ENCODE data around the gene DMD. TPM values are rescaled to one million over a fixed set of nuclear protein-coding genes. Genes with fewer than 3 reads are reported as not detected.

DMD gene
- total and polyA plus RNA-seq, 2 donors from 2014 or later: 4.2 to 17.9 TPM

- Histone ChIP-seq H3K4me3 (ENCODE audit: low read length in 3 of 3) (no peak overlapping the region), H3K9me3 (ENCODE audit: control insufficient read depth in 2 of 3, insufficient read depth in 1 of 3, low read length in 3 of 3) (no peaks in the 10 kb centered on the region), H3K4me1 (ENCODE audit: control insufficient read depth in 2 of 3, insufficient read depth in 2 of 3, low read depth in 1 of 3, low read length in 3 of 3) (no peaks in the 10 kb centered on the region), H3K9ac (ENCODE audit: low read length in 3 of 3) (no peak overlapping the region), H3K27ac (ENCODE audit: low read depth in 2 of 2, low read length in 2 of 2) (no peak overlapping the region), H3K36me3 (ENCODE audit: control insufficient read depth in 2 of 3, insufficient read depth in 3 of 3, low read length in 3 of 3) (no peaks in the 10 kb centered on the region), H3K27me3 (ENCODE audit: control insufficient read depth, insufficient read depth, low read length) (no peaks in the 10 kb centered on the region)
- no peak for DNase-seq
- FAIRE-seq: no peak
- no peak for TF ChIP-seq CTCF (IDR thresholded peaks at IDR 0.05; ENCODE audit: borderline replicate concordance, extremely low read depth, insufficient read depth)
- intact Hi-C loops (cut with DNase I): no loop called here
Measured at GRCh38 chrX:32150141-32150540, 1061.2 kb downstream of the DMD start.

GRCh38 chrX:32141841-32142240, 1069.5 kb downstream of the DMD start:
- DNase-seq (no peak), FAIRE-seq (no peak)
- no peaks in the 10 kb centered on the region for H3K9me3 ChIP-seq (ENCODE audit: control insufficient read depth in 2 of 3, insufficient read depth in 1 of 3, low read length in 3 of 3)
- intact Hi-C loops (cut with DNase I): no loop called here
- TF ChIP-seq CTCF (IDR thresholded peaks at IDR 0.05; ENCODE audit: borderline replicate concordance, extremely low read depth, insufficient read depth): no peak
- H3K9ac ChIP-seq (ENCODE audit: low read length in 3 of 3): no peak overlapping the region
- H3K4me1 ChIP-seq (ENCODE audit: control insufficient read depth in 2 of 3, insufficient read depth in 2 of 3, low read depth in 1 of 3, low read length in 3 of 3): no peaks in the 10 kb centered on the region
- H3K27ac ChIP-seq (ENCODE audit: low read depth in 2 of 2, low read length in 2 of 2): no peak overlapping the region
- no peaks in the 10 kb centered on the region for H3K36me3 ChIP-seq (ENCODE audit: control insufficient read depth in 2 of 3, insufficient read depth in 3 of 3, low read length in 3 of 3)
- no peak overlapping the region for H3K4me3 ChIP-seq (ENCODE audit: low read length in 3 of 3)
- no peaks in the 10 kb centered on the region for H3K27me3 ChIP-seq (ENCODE audit: control insufficient read depth, insufficient read depth, low read length)

GRCh38 chrX:32139476-32139875, 1071.9 kb downstream of the DMD start:
- Histone ChIP-seq H3K9ac (ENCODE audit: low read length in 3 of 3) (no peak overlapping the region), H3K27me3 (ENCODE audit: control insufficient read depth, insufficient read depth, low read length) (no peaks in the 10 kb centered on the region), H3K27ac (ENCODE audit: low read depth in 2 of 2, low read length in 2 of 2) (no peak overlapping the region), H3K9me3 (ENCODE audit: control insufficient read depth in 2 of 3, insufficient read depth in 1 of 3, low read length in 3 of 3) (no peaks in the 10 kb centered on the region), H3K36me3 (ENCODE audit: control insufficient read depth in 2 of 3, insufficient read depth in 3 of 3, low read length in 3 of 3) (no peaks in the 10 kb centered on the region), H3K4me3 (ENCODE audit: low read length in 3 of 3) (no peak overlapping the region), H3K4me1 (ENCODE audit: control insufficient read depth in 2 of 3, insufficient read depth in 2 of 3, low read depth in 1 of 3, low read length in 3 of 3) (no peaks in the 10 kb centered on the region)
- intact Hi-C loops (cut with DNase I): no loop called here
- no peak for FAIRE-seq
- TF ChIP-seq CTCF (IDR thresholded peaks at IDR 0.05; ENCODE audit: borderline replicate concordance, extremely low read depth, insufficient read depth): no peak
- no peak for DNase-seq

- no peaks in the 10 kb centered on the region for H3K27me3 ChIP-seq (ENCODE audit: control insufficient read depth, insufficient read depth, low read length)
- H3K27ac ChIP-seq (ENCODE audit: low read depth in 2 of 2, low read length in 2 of 2): no peak overlapping the region
- H3K9ac ChIP-seq (ENCODE audit: low read length in 3 of 3): no peak overlapping the region
- FAIRE-seq (no peak), DNase-seq (peak in 3 of 5 donors; percentile 24 to 56 (median 42))
- intact Hi-C loops (cut with DNase I): no loop called here
- H3K4me3 ChIP-seq (ENCODE audit: low read length in 3 of 3): no peak overlapping the region
- no peaks in the 10 kb centered on the region for H3K4me1 ChIP-seq (ENCODE audit: control insufficient read depth in 2 of 3, insufficient read depth in 2 of 3, low read depth in 1 of 3, low read length in 3 of 3)
- no peak for TF ChIP-seq CTCF (IDR thresholded peaks at IDR 0.05; ENCODE audit: borderline replicate concordance, extremely low read depth, insufficient read depth)
- H3K36me3 ChIP-seq (ENCODE audit: control insufficient read depth in 2 of 3, insufficient read depth in 3 of 3, low read length in 3 of 3): no peaks in the 10 kb centered on the region
- H3K9me3 ChIP-seq (ENCODE audit: control insufficient read depth in 2 of 3, insufficient read depth in 1 of 3, low read length in 3 of 3): no peaks in the 10 kb centered on the region
Measured at GRCh38 chrX:32137525-32137924, 1073.8 kb downstream of the DMD start.

Data from kidney (tissue), 14 donors.